Loucy (cell line): ENCODE measurements around the gene ADAMTSL4.

ENCODE experiments used
- CTCF ChIP-seq: fragments of 200-600 bp; sonication (generic); conservative IDR thresholded peaks from 2 replicates; pipeline ENCODE4 v1.5.1; 2014; ENCODE audit warnings: mild to moderate bottlenecking, antibody characterized with exemption, low read length
- EZH2phosphoT487 ChIP-seq: fragments of 200-600 bp; IDR thresholded peaks from 2 replicates; pipeline ENCODE4 v1.6.1; 2018; ENCODE audit warnings: antibody characterized with exemption, mild to moderate bottlenecking, moderate library complexity, borderline replicate concordance

DNA sequence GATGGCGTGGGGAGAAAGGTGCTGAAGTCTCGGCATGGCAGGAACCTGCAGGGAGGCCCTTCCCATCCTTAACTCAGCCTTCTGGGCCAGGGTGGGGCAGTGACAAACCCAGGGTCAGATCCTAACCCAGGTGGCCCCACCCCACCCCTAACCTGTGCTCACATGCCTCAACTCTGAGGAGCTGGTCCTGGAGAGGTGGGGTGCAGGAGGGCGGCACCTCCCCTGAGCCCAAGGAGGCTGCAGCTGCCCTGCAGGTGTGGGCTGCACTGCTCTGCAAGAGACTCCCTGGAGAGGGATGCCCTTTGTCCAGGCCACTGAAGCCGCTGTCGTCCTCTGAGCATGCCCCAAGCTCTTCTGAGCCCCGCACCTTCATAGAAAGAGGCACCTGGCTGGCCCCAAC lies 15.2 kb upstream of the ADAMTSL4 start:
- TF ChIP-seq CTCF (no peak), EZH2phosphoT487 (no peak)
